Caco-2 (cell line): ENCODE data around the gene SRGAP3. TPM values are rescaled to one million over a fixed set of nuclear protein-coding genes. Genes with fewer than 3 reads are reported as not detected.

ENCODE experiments used
- BruUV-seq: library from RNA; stranded (reverse); fragments of 400-500 nt; replicated peaks from 2 replicates; lab custom pipeline; 2021; lab: Mats Ljungman, UMichigan
- CTCF ChIA-PET: fragments of 300-600 bp; sonication (Branson Sonifier 250); formaldehyde crosslinking; loops from one replicate; lab custom pipeline; 2022; ENCODE audit warnings: antibody characterized with exemption; lab: Charles Lee
- POLR2A ChIA-PET: fragments of 300-600 bp; sonication (Branson Sonifier 250); formaldehyde crosslinking; loops from one replicate; lab custom pipeline; 2022; ENCODE audit warnings: antibody characterized with exemption; lab: Charles Lee
- DNase-seq, 2 experiments: peaks; one replicate each; pipeline versions ENCODE4 v3.0.0 to v3.0.0-alpha.2; 2020 to 2022
- H3K27me3 ChIP-seq: replicated peaks from 2 replicates; pipeline ENCODE4 v1.6.0; 2011; ENCODE audit warnings: low read length; ENCODE audit not compliant: control insufficient read depth, insufficient read depth
- H3K36me3 ChIP-seq: 2 replicates; pipeline ENCODE4 v1.5.1; 2011; ENCODE audit warnings: low read length; ENCODE audit not compliant: control insufficient read depth, insufficient read depth
- H3K4me1 ChIP-seq: fragments of 250-450 bp; sonication (Bioruptor Pico); 2 replicates; pipeline ENCODE4 v1.5.1; 2020; ENCODE audit warnings: mild to moderate bottlenecking
- H3K4me3 ChIP-seq: 2 replicates; pipeline ENCODE4 v1.5.1; 2011; ENCODE audit warnings: low read depth, mild to moderate bottlenecking, control low read depth, low read length
- H3K9me3 ChIP-seq: fragments of 250-450 bp; sonication (Bioruptor Pico); 2 replicates; pipeline ENCODE4 v1.5.1; 2020; ENCODE audit warnings: mild to moderate bottlenecking, moderate library complexity
- H3K27ac Mint-ChIP-seq: one replicate; pipeline ENCODE4 v1.8.0; 2022; ENCODE audit warnings: mixed read lengths; ENCODE audit not compliant: unreplicated experiment
- H3K27me3 Mint-ChIP-seq: one replicate; pipeline ENCODE4 v1.8.0; 2022; ENCODE audit warnings: mixed read lengths; ENCODE audit not compliant: insufficient read depth, unreplicated experiment
- H3K36me3 Mint-ChIP-seq: one replicate; pipeline ENCODE4 v1.8.0; 2022; ENCODE audit warnings: mild to moderate bottlenecking, mixed read lengths; ENCODE audit not compliant: insufficient read depth, unreplicated experiment
- H3K4me1 Mint-ChIP-seq: one replicate; pipeline ENCODE4 v1.8.0; 2022; ENCODE audit warnings: low read depth, mixed read lengths; ENCODE audit not compliant: unreplicated experiment
- H3K4me3 Mint-ChIP-seq: one replicate; pipeline ENCODE4 v1.8.0; 2022; ENCODE audit warnings: mild to moderate bottlenecking, moderate library complexity, mixed read lengths; ENCODE audit not compliant: unreplicated experiment
- H3K9me3 Mint-ChIP-seq: one replicate; pipeline ENCODE4 v1.8.0; 2022; ENCODE audit warnings: mixed read lengths; ENCODE audit not compliant: unreplicated experiment
- CTCF ChIP-seq, 2 experiments: fragments of 200-600 bp in 1 of 2; IDR thresholded peaks; 1 replicate in 1 of 2; 2 replicates in 1 of 2; pipeline versions ENCODE4 v1.5.1 to v1.8.0; 2011 to 2022; ENCODE audit warnings: antibody characterized with exemption in 1 of 2, control low read depth in 1 of 2, inconsistent platforms in 1 of 2, low read depth in 1 of 2, low read length in 1 of 2, mild to moderate bottlenecking in 1 of 2, moderate library complexity in 1 of 2; ENCODE audit not compliant: insufficient read depth in 1 of 2, severe bottlenecking in 1 of 2, unreplicated experiment in 1 of 2
- intact Hi-C: fragments of 100-400 bp; cut with micrococcal nuclease; formaldehyde crosslinking; loops from one replicate; pipeline ENCODE4 v1.10.0; 2022; ENCODE audit not compliant: unreplicated experiment
- total RNA-seq: library from RNA; stranded (reverse); gene quantifications from 2 replicates; pipeline ENCODE4 v1.2.3, GENCODE V29; 2022

SRGAP3 gene
- total RNA-seq, 1 experiment from 2014 or later: 1.3 TPM

GRCh38 chr3:9173445-9173844, 76.0 kb downstream of the SRGAP3 start:
- no peak for TF ChIP-seq CTCF (IDR thresholded peaks at IDR 0.05; ENCODE audit: insufficient read depth in 1 of 2, low read depth in 1 of 2, low read length in 1 of 2, severe bottlenecking in 1 of 2, unreplicated experiment in 1 of 2)
- POLR2A ChIA-PET: no interaction called here
- Mint-ChIP-seq H3K4me1 (no peaks in the 10 kb centered on the region), H3K9me3 (no peaks in the 10 kb centered on the region), H3K27me3 (peaks cover 5% of the 10 kb centered on the region), H3K4me3 (no peak overlapping the region), H3K27ac (no peak overlapping the region), H3K36me3 (no peaks in the 10 kb centered on the region)
- Histone ChIP-seq H3K9me3 (no peaks in the 10 kb centered on the region), H3K27me3 (no peaks in the 10 kb centered on the region), H3K4me1 (no peaks in the 10 kb centered on the region), H3K4me3 (no peak overlapping the region), H3K36me3 (no peaks in the 10 kb centered on the region)
- DNase-seq: no peak
- CTCF ChIA-PET: no interaction called here
- intact Hi-C loops: no loop called here
- BruUV-seq: no TSS peak

GRCh38 chr3:9172851-9173321, 76.6 kb downstream of the SRGAP3 start:
- no peaks in the 10 kb centered on the region for H3K4me1 Mint-ChIP-seq
- H3K27ac Mint-ChIP-seq: no peak overlapping the region
- POLR2A ChIA-PET: no interaction called here
- no peaks in the 10 kb centered on the region for H3K9me3 ChIP-seq
- H3K4me1 ChIP-seq: no peaks in the 10 kb centered on the region
- no TSS peak for BruUV-seq
- H3K9me3 Mint-ChIP-seq: no peaks in the 10 kb centered on the region
- H3K36me3 Mint-ChIP-seq: no peaks in the 10 kb centered on the region
- H3K27me3 Mint-ChIP-seq: peaks cover 5% of the 10 kb centered on the region
- TF ChIP-seq CTCF (IDR thresholded peaks at IDR 0.05; ENCODE audit: insufficient read depth in 1 of 2, low read depth in 1 of 2, low read length in 1 of 2, severe bottlenecking in 1 of 2, unreplicated experiment in 1 of 2): no peak
- CTCF ChIA-PET: no interaction called here
- intact Hi-C loops: no loop called here
- no peak for DNase-seq
- no peaks in the 10 kb centered on the region for H3K27me3 ChIP-seq
- no peak overlapping the region for H3K4me3 Mint-ChIP-seq
- no peaks in the 10 kb centered on the region for H3K36me3 ChIP-seq
- no peak overlapping the region for H3K4me3 ChIP-seq

GRCh38 chr3:9170851-9171160, 78.6 kb downstream of the SRGAP3 start:
- Histone ChIP-seq H3K4me1 (no peaks in the 10 kb centered on the region), H3K4me3 (no peak overlapping the region), H3K9me3 (no peaks in the 10 kb centered on the region), H3K36me3 (no peaks in the 10 kb centered on the region), H3K27me3 (no peaks in the 10 kb centered on the region)
- intact Hi-C loops: no loop called here
- Mint-ChIP-seq H3K9me3 (no peaks in the 10 kb centered on the region), H3K4me1 (no peaks in the 10 kb centered on the region), H3K36me3 (no peaks in the 10 kb centered on the region), H3K27me3 (peaks cover 5% of the 10 kb centered on the region), H3K4me3 (no peak overlapping the region), H3K27ac (no peak overlapping the region)
- TF ChIP-seq CTCF (IDR thresholded peaks at IDR 0.05; ENCODE audit: insufficient read depth in 1 of 2, low read depth in 1 of 2, low read length in 1 of 2, severe bottlenecking in 1 of 2, unreplicated experiment in 1 of 2): no peak
- DNase-seq: no peak
- POLR2A ChIA-PET: no interaction called here
- CTCF ChIA-PET: no interaction called here
- BruUV-seq: no TSS peak
